Lower lobe of right lung (tissue), 2 donors: ENCODE data around the gene GNB1. TPM values are rescaled to one million over a fixed set of nuclear protein-coding genes. Genes with fewer than 3 reads are reported as not detected.
"Not testable (repeated sequence)": the region's sequence is repeated elsewhere in the genome, so short reads cannot be mapped to it uniquely, and the experiment has no call there.

Experiments used
- ATAC-seq, 2 donors: fragments of 200-7000 bp; cut with Tn5 transposase; one replicate each; pipeline ENCODE4 v1.9.1; 2020 to 2022; ENCODE audit warnings: mild to moderate bottlenecking in 2 of 2, moderate library complexity in 2 of 2
- DNase-seq: peaks from one replicate; pipeline ENCODE4 v3.0.0-alpha.2; 2020
- H3K27ac ChIP-seq: fragments of 200-600 bp; one replicate; pipeline ENCODE4 v1.8.0; 2022
- H3K27me3 ChIP-seq: fragments of 200-600 bp; one replicate; pipeline ENCODE4 v1.8.0; 2022; ENCODE audit warnings: low read depth
- H3K36me3 ChIP-seq: fragments of 200-600 bp; one replicate; pipeline ENCODE4 v1.8.0; 2022; ENCODE audit warnings: mild to moderate bottlenecking
- H3K4me1 ChIP-seq: fragments of 200-600 bp; one replicate; pipeline ENCODE4 v1.8.0; 2022
- H3K4me3 ChIP-seq: fragments of 200-600 bp; one replicate; pipeline ENCODE4 v1.8.0; 2022; ENCODE audit warnings: mild to moderate bottlenecking
- H3K9me3 ChIP-seq: fragments of 200-600 bp; one replicate; pipeline ENCODE4 v1.8.0; 2022
- CTCF ChIP-seq: fragments of 200-600 bp; IDR thresholded peaks from one replicate; pipeline ENCODE4 v1.8.0; 2022; ENCODE audit warnings: antibody characterized with exemption, mild to moderate bottlenecking
- intact Hi-C: fragments of 100-400 bp; cut with DNase I; formaldehyde crosslinking; loops from one replicate; pipeline ENCODE4 v1.11.0; 2022
- total RNA-seq: library from RNA; stranded (reverse); fragmentation: NEBNext Ultra II Directional; extraction: Animal tissue kit (Norgen Biotek cat#: 25700); gene quantifications from one replicate; pipeline ENCODE4 v1.2.1, GENCODE V29; 2021
- donor health status: DM: no; HTN: yes; CAD: no; lungs with severe emphysema.

Gene GNB1
- total RNA-seq, 1 donor from 2014 or later, result 341 TPM

DNA sequence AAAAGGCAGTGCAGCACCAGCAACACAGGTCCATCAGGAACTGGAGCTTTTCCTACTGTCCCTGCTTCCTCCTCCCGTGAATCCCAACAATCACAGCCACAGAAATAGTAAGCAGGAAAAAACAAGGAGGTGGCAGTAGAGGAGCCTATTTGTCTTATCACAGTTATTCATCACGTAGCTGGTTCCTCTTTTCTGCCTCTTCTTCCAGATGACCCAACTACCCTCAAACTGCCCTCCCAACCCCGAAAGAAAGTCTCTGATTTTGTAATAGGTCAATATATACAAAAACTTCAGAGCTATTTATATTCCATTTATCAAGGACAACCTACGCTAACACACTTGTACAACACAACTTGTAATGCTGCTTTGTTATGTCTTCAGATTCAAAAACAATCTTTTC, 21.4 kb downstream of the GNB1 start:
- Histone ChIP-seq H3K9me3 (no peaks in the 10 kb centered on the region), H3K27me3 (no peaks in the 10 kb centered on the region), H3K4me1 (peaks cover 67% of the 10 kb centered on the region), H3K27ac (no peak overlapping the region), H3K4me3 (no peak overlapping the region), H3K36me3 (peaks cover 9% of the 10 kb centered on the region)
- intact Hi-C loops, result no loop called here
- no peak for TF ChIP-seq CTCF
- ATAC-seq (peak; percentile 29 to 43), DNase-seq (no peak)

DNA sequence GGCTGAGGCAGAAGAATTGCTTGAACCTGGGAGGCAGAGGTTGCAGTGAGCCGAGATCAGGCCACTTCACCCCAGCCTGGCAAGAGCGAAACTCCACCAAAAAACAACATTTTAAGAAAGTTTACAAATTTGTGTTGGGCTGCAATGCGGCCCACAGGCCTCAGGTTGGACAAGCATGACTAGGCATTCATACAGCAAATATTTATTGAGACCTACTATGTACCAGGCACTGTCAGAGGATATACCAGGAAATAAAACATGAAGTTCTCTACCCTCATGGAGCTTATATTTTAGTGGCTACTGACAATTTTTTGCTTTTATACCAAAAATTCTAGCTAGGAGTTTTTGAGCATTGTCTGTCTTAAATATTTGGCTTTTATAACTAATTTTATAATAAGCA, 23.7 kb downstream of the GNB1 start:
- Histone ChIP-seq H3K9me3 (no peaks in the 10 kb centered on the region), H3K27me3 (no peaks in the 10 kb centered on the region), H3K27ac (no peak overlapping the region), H3K36me3 (no peaks in the 10 kb centered on the region), H3K4me1 (peaks cover 66% of the 10 kb centered on the region), H3K4me3 (no peak overlapping the region)
- intact Hi-C loops, result no loop called here
- DNase-seq, result no peak
- no peak for ATAC-seq
- no peak for TF ChIP-seq CTCF

DNA sequence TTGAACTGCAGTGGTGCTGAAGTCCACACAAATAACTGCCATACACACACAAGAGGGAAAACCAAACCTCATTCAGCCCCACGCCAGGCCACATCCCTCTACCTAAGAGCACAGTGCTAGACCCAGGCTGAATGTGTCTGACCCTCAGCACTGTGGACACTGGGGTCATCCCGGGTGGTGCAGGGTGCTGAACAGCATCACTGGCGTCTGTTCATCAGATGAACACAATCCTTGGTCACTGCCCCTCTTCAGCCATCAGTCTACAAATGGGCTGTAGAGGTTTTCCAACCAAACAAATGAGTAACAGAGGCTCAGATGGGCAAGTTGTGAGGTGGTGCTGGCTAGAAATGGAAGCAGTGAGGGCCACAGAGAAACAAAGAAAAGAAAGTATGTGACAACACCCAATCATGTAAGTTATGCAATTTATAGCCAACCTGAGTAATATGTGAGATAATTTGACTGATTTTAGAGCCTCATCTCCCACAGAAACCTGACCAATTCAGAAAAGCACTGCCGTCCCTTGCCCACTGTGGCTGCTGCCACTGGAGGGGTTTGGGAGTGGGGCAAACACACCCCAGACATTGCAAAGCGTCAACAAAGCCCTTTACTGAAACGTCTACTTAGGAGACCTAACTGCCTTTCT, 27.9 kb downstream of the GNB1 start:
- no peaks in the 10 kb centered on the region for H3K36me3 ChIP-seq
- DNase-seq, result no peak
- H3K27me3 ChIP-seq, result no peaks in the 10 kb centered on the region
- H3K9me3 ChIP-seq, result no peaks in the 10 kb centered on the region
- no peak overlapping the region for H3K4me3 ChIP-seq
- no peak overlapping the region for H3K27ac ChIP-seq
- peak; percentile 21 to 39 for ATAC-seq
- peaks cover 74% of the 10 kb centered on the region for H3K4me1 ChIP-seq
- intact Hi-C loops, result no loop called here
- no peak for TF ChIP-seq CTCF

- ATAC-seq, H3K4me3 ChIP-seq, intact Hi-C loops, H3K9me3 ChIP-seq, H3K27ac ChIP-seq, DNase-seq, H3K27me3 ChIP-seq, H3K36me3 ChIP-seq: not testable (repeated sequence)
- peaks cover 86% of the 10 kb centered on the region for H3K4me1 ChIP-seq
Measured at GRCh38 chr1:1861761-1862310, 29.1 kb downstream of the GNB1 start.

DNA sequence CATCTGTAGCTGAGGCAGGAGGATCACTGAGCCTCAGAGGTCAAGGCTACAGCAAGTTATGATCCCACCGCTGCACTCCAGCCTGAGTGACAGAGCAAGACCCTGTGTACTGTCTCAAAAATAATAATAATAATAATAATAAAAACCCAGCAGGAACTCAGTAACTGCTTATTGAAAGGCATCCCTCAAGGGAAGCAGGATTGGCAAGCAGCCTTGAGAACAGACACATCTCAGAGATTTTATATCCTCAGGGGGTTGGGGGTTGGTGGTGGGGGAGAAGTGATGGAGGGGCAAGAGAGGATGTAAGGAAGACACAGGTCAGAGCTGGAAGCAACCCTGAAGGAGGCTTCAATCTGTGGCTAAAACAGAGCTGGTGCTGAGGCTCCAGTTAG, 29.6 kb downstream of the GNB1 start:
- DNase-seq (no peak), ATAC-seq (no peak)
- Histone ChIP-seq H3K4me1 (peaks cover 91% of the 10 kb centered on the region), H3K27me3 (no peaks in the 10 kb centered on the region), H3K4me3 (no peak overlapping the region), H3K36me3 (no peaks in the 10 kb centered on the region), H3K27ac (no peak overlapping the region), H3K9me3 (no peaks in the 10 kb centered on the region)
- TF ChIP-seq CTCF, result no peak
- intact Hi-C loops, result no loop called here

DNA sequence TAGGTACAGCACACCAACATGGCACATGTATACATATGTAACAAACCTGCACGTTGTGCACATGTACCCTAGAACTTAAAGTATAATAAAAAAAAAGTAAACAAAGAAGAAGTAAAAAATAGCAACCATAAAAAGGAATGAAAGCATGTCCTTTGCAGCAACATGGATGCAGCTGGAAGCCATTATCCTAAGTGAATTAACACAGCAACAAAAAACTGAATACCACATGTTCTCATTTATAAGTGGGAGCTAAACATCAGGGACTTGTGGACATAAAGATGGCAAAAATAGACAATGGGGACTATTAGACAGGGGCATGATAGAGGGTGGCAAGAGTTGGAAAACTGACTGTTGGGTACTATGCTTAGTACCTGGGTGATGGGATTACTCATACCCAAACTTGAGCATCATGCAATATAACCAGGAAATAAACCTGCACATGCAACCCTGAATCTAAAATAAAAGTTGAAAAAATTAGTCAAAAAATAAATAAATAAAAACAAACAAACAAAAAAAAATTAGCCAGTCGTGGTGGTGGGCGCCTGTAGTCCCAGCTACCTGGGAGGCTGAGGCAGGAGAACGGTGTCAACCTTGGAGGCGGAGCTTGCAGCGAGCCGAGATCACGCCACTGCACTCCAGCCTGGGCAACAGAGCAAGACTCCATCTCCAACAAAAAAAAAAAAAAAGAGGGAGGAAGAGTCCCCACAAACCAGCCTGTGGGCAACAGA, 30.8 kb downstream of the GNB1 start:
- Histone ChIP-seq H3K4me3 (peak overlapping the region; percentile 7), H3K4me1 (peaks cover 91% of the 10 kb centered on the region), H3K27ac (peak overlapping the region; percentile 74)
- ATAC-seq, H3K36me3 ChIP-seq, H3K9me3 ChIP-seq, intact Hi-C loops, DNase-seq, H3K27me3 ChIP-seq: not testable (repeated sequence)
